Pons (tissue), 1 donor: Measurements from ENCODE around the gene ELP2.
"Not testable (repeated sequence)": the region's sequence is repeated elsewhere in the genome, so short reads cannot be mapped to it uniquely, and the experiment has no call there.

ENCODE experiments used
- DNase-seq: peaks from one replicate; pipeline ENCODE4 v3.0.0-alpha.2; 2016; ENCODE audit warnings: low spot score

ELP2 gene

DNA sequence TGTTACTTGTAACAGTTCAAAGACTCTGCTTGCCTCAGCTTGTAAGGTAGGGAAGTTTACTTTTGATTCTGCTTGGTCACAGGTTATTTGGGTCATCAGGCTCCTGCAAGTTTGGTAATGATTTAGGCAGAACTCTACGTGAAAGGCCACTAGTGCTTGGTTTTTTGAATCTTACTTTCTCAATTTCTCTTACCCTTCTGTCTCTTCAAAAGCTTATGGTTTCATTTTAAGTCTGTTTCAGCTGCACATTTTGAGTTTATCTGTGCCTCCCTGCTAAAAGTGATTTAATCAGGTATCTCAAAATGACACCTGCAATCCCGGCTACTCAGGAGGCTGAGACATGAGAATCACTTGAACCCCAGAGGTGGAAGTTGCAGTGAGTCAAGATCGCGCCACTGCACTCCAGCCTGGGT lies 31.3 kb downstream of the ELP2 start:
- DNase-seq = no peak

DNA sequence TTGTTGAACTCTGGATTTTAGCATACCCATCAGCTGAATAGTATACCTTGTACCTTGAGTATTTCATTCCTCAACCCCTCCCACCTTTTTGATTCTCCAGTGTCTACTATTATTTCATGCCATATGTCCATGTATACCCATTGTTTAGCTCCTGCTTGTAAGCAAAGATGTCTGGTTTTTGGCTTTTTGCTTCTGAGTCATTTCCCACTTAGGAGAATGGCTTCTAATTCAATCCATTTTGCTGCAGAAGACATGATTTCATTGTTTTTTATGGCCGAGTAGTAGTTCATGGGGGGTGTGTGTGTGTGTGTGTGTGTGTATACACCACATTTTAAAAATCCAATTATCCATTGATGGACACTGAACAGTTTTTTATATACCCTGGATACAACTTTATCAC lies 33.3 kb downstream of the ELP2 start:
- DNase-seq = no peak

DNA sequence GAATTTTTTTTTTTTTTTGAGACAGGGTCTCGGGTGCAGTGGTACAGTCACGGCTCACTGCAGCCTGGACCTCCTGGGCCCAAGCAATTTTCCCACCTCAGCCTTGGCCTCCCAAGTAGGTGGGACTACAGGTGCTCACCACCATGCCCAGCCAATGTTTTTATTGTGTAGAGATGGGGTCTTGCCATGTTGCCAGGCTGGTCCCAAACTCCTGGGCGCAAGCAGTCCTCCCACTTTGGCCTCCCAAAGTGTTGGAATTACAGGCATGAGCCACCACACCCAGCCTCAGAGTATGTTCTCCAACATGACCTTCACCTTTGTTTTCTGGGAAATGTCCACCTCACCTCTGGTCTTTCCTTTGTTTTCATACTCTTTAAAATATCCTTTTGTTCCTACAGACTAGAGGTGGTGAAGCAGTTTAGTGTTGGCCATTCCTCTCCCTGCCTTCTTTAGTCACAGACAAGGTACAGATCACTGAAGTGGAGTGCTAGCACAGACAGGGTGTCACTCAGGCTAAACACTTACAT lies 38.1 kb downstream of the ELP2 start:
- no peak for DNase-seq

DNA sequence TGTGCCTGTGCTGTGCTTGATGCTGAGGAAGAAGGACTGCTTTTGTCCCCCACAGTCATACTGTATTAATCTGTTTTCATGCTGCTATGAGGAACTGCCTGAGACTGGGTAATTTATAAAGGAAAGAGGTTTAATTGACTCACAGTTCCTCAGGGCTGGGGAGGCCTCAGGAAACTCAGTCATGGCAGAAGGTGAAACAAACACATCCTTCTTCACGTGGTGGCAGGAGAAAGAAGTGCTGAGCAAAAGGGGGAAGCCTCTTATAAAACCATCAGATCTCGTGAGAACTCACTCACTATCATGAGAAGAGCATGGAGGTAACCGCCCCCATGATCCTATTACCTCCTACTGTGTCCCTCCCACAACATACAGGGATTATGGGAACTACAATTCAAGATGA lies 38.6 kb downstream of the ELP2 start:
- not testable (repeated sequence) for DNase-seq

DNA sequence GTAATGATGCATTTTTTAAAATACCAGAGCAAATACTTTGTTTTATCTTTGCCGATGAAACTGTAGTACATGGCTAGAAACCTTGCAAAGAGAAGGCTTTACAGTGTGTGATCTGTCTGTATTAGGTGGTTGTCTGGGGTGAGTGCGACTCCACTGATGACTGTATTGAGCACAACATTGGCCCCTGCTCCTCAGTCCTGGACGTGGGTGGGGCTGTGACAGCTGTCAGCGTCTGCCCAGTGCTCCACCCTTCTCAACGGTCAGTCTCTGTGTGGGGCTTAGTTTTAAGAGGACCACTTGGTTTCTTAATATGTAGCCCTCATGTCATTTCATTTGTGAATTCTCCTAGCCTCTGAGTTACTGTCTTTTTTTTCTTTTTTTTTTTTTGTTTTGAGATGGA lies 40.2 kb downstream of the ELP2 start:
- no peak for DNase-seq

DNA sequence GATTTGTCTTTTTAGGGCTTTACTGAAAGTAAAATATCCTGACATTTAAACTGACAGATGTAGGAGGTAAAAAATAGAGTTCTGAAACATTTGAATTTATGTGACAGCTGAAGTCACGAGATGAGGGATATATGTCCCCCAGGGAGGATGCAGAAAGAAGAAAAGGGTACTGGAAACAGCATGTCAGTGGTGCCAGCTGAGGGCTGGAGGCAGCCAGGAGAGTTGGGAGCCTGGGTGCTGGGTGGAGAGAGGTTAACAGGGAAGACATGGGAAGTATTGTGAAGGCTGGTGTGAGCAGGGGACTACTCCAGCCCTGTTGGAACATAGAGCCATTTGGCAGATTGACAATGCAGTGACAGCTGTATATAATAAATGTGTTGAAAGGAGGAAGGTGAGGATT lies 45.8 kb downstream of the ELP2 start:
- no peak for DNase-seq

DNA sequence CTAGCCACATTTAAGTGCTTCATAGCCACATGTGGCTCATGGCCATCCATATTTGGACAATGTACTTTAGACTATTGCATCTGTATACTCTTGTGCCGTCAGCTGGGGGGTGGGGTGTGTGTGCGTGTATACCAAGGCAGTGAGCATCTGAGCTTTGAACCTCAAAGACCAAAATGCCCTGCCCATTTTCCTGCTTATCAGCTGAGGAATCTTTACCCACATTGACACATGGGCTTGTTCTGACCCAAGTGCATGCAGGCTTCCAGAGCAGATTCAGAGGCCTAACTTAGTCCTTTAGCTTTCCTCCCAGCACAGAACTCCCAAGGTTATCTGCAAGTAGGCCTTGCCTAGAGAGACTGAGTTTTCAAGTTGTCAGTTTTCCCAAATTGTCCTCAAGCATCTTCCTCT lies 46.5 kb downstream of the ELP2 start:
- DNase-seq = no peak

DNA sequence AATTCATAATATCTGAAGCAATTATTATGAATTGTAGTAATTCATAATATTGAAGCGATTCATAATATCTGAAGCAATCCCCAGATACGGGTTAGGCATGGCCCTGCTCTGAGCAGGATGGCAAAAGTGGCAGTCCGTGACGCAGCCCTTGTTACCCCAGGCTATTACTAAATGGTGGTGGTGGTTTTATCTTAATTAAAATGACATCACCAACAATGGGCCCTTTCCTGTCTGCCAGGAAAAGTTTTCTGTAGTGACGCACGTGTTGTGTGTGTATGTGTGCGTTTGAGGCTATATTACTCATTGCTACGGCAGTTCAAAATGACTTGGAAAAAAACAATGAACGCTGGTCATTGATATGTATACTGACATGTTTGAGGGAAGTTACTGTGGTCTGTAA lies 47.0 kb downstream of the ELP2 start:
- no peak for DNase-seq

DNA sequence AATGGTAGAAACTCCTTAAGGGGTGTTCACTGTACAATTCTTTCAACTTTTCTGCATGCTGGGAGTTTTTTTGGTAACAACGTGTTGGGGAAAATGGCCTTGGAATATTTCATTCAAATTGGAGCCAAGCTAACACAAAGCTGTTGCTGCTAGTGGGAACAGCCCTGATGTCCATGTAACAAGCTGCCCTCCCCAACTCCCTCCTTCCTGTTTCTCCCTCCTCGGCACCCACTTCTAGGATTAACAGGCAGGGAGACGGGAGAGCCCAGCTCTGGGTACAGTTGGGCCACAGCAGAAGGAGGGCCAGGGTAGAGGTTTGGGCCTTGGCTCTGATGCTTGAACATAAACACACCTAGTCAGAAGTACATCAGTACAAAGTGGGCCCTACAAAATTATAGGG lies 48.2 kb downstream of the ELP2 start:
- DNase-seq = no peak

DNA sequence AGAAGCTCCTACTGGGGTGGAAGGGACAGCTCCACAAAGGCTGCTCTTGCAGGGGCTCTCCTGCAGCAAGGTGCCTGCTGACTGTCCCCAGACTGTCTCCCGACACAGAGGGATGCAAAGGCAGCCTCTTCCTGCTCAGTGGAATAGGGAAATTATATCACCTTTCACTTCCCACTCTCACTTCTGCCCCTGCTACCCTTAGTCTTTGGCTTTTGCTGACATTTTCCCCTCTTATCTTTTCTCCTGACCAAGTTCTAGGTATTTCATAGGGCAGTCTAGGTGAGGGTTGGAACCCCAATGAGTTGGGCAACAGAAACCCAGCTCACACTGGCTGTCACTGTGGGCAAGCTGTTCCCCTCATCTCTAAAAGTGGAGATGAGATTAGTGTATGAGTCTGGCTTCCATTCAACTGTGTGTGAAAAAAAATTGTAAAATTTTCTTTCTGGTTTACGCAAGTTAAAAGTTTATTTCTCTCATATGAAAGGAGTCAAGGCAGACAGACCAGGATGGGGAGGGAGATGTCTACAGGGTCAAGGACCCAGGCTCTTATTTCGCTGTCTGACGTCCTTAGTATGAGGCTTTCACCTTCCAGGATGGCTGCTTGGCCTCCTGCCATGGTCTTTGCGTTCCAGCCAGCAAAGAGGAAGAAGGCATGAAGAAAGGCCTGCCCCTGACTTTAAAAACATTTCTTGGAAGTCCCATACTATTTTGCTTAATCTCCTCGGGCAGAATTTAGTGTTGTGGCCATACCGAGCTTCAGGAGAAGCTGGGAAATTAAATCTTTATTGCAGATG lies 50.1 kb downstream of the ELP2 start:
- peak; percentile 59 for DNase-seq

DNA sequence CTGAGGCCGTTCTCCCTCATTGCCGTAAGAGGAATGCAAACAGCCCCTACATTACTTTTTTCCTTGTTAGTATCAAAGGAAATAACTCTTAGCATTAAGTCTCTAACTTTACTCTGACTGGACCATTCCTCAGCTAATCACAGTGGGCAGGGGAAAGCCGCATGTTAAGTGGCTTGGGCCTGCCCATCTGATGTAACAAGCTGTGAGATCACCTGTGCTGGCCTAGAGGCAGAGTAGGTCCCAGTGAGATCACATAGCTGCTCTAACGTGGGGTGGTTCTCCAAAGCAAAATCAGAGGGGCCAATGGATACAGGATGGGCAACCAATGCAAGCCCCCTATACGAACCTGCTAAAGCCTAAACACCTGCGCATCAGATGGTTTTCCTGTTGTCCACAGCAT lies 51.7 kb downstream of the ELP2 start:
- DNase-seq = no peak

DNA sequence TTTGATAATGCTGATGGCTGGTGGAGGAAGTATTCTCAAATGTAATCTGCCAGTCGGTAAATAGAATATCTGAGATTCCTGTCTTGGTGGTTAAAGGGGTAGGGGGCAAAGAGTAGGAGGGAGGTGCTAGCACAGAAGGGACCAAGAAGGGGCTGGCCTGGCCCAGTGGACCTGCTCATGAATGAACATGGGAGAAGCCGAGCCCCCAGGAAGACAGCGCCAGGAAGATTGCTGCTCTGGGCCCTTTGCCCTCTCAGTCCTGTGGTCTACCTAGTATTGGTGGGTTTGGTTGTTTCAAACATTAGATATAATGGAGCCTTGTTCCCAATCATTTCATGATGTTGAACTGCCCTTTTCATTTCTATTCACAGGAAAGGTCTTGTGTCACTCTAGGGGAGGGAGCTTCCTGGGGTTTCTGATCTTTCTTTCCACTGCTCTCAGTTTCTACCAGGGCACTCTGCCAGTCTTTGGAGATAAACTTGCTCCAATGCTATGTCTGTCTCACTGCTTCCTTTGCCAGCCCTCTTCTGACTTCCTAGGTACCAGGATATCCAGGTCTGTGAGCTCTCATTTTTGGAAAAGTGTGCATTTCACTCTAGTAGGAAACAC lies 52.3 kb downstream of the ELP2 start:
- DNase-seq = no peak

DNA sequence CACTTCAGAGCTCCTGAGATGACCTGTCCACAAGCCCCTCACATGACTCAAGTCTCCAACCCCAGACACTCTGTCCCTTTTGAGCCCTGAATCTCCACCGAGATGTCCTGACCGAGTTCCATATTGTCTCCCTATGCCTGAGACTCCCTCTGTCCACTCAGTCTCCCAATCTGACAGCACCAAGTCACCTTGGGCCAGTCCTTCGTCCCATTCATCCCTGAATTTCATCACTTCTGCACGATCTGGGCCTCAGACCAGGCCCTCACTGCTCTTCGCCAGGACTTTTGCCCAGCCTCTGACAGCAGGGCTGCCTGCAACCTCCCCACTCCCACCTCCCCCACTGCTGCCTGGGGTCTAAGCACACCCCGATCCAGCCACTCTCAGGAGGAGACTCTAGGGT lies 53.3 kb downstream of the ELP2 start:
- DNase-seq = no peak

DNA sequence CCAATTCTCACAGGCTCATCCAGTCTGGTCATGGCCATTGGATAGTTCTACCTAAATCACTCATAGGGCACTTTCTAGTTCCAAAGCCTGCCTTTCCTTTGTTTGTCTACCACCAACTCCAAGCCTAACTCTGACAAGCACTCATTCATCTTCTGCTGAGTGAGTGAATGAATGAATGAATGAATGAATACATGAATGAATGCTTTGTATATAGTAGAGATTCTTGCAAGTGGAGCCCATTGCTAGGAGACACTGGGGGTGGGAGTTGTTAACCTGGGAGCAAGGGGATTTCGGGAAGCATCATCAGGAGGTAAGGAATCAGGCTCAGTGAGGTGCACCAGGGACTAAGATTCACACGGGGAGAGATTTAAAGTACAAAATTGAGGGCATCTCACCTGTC lies 54.3 kb downstream of the ELP2 start:
- DNase-seq = no peak

DNA sequence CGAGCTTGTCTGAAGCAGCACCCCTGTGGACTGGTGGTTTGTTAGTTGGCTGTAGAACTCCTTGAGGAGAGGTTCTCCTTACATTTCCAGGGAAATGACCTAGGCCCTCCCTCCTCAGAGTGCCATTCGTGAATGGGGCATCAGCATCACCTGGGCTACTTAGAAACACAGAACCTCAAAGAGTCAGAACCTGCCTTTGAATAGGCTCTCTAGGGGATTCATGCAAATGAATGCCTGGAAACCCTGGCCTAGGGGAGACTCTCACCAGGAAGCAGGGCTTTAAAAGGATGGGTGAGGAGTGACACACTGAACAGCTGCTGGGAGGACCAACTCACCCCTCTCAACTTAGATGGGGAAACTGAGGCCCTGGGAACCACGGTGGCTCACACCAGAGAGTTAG lies 55.5 kb downstream of the ELP2 start:
- no peak for DNase-seq

DNA sequence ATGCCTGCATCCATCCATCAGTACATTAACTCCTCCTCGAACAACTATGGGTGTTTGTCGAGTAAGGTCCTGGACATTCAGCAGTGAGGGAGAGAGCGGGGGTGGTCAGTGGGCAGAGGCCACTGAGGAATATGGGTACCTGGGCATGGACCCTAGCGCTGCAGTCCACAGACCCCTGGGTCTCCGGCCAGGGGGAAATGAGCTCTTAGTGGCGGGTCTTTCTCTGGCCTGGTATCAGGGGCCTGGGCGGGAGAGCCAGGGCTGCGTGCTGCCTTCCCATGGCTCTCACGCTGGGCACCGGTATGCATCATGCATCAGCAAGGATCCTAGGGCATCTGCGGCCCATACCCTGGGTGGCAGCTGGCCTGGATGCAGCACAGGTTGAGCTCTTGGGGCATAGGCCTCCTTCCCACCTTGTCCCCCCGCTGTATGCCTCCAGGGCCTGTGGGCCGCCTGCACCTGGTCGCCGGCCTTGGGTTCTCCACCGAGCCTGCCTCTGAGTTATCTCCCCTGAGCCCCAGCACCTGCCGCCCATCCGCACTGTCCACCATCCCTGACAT lies 56.3 kb downstream of the ELP2 start:
- DNase-seq = no peak

DNA sequence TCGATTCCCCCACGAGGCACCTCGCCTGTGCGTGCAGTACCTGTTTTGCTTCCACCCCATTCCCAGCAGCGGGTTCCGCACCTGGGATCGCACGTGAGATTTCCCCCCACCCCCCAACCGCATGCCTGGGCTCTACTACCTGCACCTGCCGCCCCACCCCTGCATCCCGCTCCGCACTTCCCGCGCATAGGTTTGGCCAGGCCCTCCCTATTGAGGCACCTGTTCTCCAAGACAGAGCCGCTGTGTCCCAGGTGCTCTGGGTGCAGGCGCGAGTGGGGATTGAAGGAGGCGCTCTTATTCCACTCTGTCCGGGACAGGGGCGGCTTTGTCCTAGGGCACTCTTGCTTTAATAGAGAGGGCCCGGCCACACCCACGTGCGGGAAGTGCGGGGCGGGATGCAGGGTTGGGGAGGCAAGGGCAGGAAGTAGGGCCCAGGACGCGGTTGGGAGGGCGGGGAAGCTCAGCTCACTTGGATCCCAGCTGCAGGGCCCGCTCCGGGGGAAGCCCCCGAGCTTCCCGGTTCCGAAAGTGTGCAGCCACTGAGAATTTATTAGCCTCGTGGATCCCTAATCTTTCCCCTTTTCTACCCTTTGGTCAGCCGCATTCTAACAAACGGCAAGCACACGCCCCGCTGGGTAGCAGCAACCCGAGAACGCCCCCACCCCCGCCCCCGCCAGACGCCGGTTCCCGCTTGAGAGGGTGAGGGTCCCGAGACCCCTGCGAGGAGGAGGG lies 56.9 kb downstream of the ELP2 start:
- no peak for DNase-seq

DNA sequence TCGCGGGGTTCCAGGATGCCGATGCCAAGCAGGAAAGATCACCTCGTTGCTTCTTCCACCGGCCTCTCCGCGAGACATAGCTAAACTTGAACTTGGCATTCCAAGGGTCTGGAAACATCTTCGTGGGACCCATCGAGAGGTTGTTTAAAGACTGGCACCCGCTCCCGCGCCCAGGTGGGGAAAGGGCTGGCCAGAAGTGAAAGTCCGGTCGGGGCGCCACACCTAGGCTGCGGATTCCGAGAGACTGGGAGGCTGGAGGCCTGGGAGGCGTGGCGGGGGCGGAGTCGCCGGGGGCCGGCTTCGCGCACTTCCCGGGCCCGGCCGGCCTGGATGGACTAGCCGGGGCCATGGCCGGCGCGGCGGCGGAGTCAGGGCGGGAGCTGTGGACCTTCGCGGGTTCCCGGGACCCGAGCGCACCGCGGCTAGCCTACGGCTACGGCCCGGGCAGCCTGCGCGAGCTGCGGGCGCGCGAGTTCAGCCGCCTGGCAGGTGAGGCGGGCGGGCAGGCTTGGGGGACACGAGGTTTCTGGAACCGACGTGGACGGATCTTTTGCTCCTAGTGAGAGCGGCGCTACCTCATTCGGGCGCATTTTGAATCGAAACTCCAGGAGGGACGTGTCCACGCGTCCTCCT lies 57.6 kb downstream of the ELP2 start, which contains the start of gene MOCOS:
TSS of gene MOCOS (plus strand) at position 305 of the 633 bp plus-strand sequence. CDS start at position 348, 43 bp downstream.
- no peak for DNase-seq

DNA sequence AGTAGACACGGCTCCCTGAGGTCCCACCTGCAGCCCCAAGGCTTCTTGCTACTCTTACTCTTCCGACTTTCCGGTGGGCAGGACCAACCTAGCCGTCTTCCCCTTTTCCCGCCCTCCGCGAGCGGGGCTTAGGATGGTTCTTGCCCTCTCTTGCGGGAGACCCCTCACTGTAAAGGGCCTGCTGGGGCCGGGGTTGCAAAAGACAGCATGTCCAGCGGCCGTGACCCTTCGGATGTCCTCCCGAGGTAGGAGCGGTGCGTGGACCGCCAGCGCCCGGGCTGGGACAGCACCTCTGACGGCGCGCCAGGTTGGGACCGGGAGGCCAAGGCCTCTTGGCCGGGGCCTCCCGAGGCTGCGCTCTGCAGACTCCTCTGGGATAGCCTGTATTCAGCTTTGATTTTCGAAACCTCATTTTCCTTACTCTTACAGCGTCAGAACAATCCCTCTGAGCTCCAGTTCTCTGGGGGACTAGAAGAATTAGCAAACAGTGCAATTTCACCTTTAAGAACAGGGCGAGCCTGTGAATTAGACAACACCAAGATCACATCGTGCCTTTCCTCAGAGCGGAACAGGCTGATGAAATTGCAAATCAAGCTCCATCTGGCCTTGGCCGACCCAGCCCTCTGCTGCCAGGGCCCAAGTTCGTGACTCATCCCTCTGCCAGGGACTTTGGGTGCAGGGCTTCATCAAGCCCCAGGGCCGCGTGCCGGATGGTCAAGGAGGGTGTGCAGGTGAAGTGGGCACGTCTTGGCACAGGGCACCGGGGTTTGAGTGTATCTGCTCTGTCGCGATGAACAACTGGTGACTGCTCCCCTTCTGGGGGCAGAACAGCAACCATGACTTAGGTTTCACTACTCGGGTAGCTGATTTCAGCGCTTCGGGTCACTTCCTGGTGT lies 58.4 kb downstream of the ELP2 start:
- no peak for DNase-seq

DNA sequence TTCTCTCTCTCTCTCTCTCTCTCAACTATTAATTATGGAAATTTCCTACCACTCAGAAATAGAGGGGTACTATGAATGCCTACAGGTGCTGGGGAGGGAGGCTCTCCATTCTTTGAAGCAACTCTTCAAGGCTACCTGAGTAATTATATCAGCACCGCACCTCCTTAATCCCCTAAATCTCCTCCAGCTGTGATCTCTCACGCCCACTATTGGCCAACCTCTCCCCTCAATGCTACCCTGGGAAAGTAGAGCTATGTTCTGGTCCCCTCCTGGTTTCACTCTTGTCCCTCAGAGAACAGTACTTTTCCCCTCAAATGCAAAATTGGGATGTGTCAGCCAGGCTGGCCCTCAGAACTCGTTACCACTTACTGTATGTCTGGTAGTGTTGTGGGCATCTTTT lies 59.2 kb downstream of the ELP2 start:
- DNase-seq = no peak

DNA sequence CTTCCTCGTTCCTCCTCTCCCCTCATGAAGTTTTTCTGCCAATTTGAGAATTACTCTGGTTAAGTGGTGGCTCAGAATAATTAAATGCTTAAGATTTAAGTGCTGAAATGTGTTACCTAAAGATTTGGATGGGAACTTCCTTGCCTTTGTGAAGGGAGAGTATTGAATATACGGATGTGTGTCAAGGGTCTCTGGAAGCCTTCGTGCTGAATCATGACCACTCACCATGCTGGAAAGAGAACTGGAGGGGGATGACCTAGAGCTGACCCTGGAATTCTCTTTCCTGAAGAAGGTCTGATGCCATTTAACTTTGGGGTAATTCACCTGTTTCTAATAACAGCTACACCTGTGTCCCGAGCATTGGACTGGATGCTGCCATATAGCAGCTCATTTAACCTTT lies 59.8 kb downstream of the ELP2 start:
- DNase-seq = no peak
